ENCODE data around the gene PIK3C3.

The PIK3C3 gene

GRCh38 chr18:41959045-41959444, 4.0 kb downstream of the PIK3C3 start:
- Histone ChIP-seq H3K79me1 (replicated peaks; ENCODE audit: low read length, poor library complexity, severe bottlenecking) (no peaks in the 10 kb centered on the region), H3K9me3 (ENCODE audit: control insufficient read depth, low read length) (no peaks in the 10 kb centered on the region), H3K4me1 (ENCODE audit: control insufficient read depth, insufficient read depth, low read depth, low read length) (no peaks in the 10 kb centered on the region), H3K14ac (ENCODE audit: low read length in 2 of 2) (no peak overlapping the region), H3K36me3 (ENCODE audit: control insufficient read depth in 1 of 2, insufficient read depth in 2 of 2, low read depth in 1 of 2, low read length in 2 of 2) (peaks cover 3 to 57% of the 10 kb centered on the region in 2 experiments), H3K27ac (ENCODE audit: low read length, poor library complexity, severe bottlenecking) (no peak overlapping the region), H4K8ac (ENCODE audit: low read length) (no peak overlapping the region), H2AK5ac (ENCODE audit: low read length, severe bottlenecking) (no peak overlapping the region), H2AFZ (ENCODE audit: low read depth, low read length) (no peak overlapping the region), H2BK5ac (ENCODE audit: low read depth, low read length, poor library complexity, severe bottlenecking) (no peak overlapping the region), H3K4me3 (ENCODE audit: insufficient read depth in 1 of 2, low read depth in 1 of 2, low read length in 2 of 2) (no peak overlapping the region), H4K91ac (ENCODE audit: low read length) (no peak overlapping the region), H3K4ac (ENCODE audit: low read depth in 1 of 2, low read length in 2 of 2) (no peak overlapping the region), H3K23ac (ENCODE audit: low read length in 2 of 2) (no peak overlapping the region), H3K27me3 (ENCODE audit: control insufficient read depth in 1 of 2, insufficient read depth in 1 of 2, low read length in 2 of 2) (no peaks in the 10 kb centered on the region), H2BK120ac (ENCODE audit: low read depth, low read length) (no peak overlapping the region), H2BK12ac (ENCODE audit: low read length in 2 of 2) (no peak overlapping the region), H3K9ac (ENCODE audit: low read length) (no peak overlapping the region), H3K4me2 (ENCODE audit: low read length, poor library complexity, severe bottlenecking) (no peak overlapping the region), H2BK15ac (ENCODE audit: low read depth, poor library complexity, severe bottlenecking) (no peak overlapping the region), H3K18ac (ENCODE audit: low read depth in 1 of 2, low read length in 2 of 2) (no peak overlapping the region)
- no peak for DNase-seq
- WGBS, result 100% methylated on average over 1 of the region's 1 CpG

GRCh38 chr18:41965634-41966255, 10.7 kb downstream of the PIK3C3 start:
- Histone ChIP-seq H2AK5ac (ENCODE audit: low read length, severe bottlenecking) (no peak overlapping the region), H3K27ac (ENCODE audit: low read length, poor library complexity, severe bottlenecking) (no peak overlapping the region)
- WGBS, result 100% methylated on average over 4 of the region's 7 CpGs

GRCh38 chr18:41966943-41967342, 11.9 kb downstream of the PIK3C3 start:
- DNase-seq, result no peak
- Histone ChIP-seq H2AK5ac (ENCODE audit: low read length, severe bottlenecking) (no peak overlapping the region), H3K79me1 (replicated peaks; ENCODE audit: low read length, poor library complexity, severe bottlenecking) (peaks cover 9% of the 10 kb centered on the region)

More at GRCh38 chr18:41965634-41966255, 10.7 kb downstream of the PIK3C3 start:
- Histone ChIP-seq H2BK12ac (ENCODE audit: low read length in 2 of 2) (no peak overlapping the region), H3K9me3 (ENCODE audit: control insufficient read depth, low read length) (no peaks in the 10 kb centered on the region), H4K91ac (ENCODE audit: low read length) (no peak overlapping the region), H3K4ac (ENCODE audit: low read depth in 1 of 2, low read length in 2 of 2) (no peak overlapping the region), H3K36me3 (ENCODE audit: control insufficient read depth in 1 of 2, insufficient read depth in 2 of 2, low read depth in 1 of 2, low read length in 2 of 2) (peaks cover 8 to 77% of the 10 kb centered on the region in 2 experiments), H3K18ac (ENCODE audit: low read depth in 1 of 2, low read length in 2 of 2) (no peak overlapping the region), H3K23ac (ENCODE audit: low read length in 2 of 2) (no peak overlapping the region), H4K8ac (ENCODE audit: low read length) (no peak overlapping the region), H3K4me1 (ENCODE audit: control insufficient read depth, insufficient read depth, low read depth, low read length) (no peaks in the 10 kb centered on the region), H3K4me2 (ENCODE audit: low read length, poor library complexity, severe bottlenecking) (no peak overlapping the region), H2BK5ac (ENCODE audit: low read depth, low read length, poor library complexity, severe bottlenecking) (no peak overlapping the region), H3K27me3 (ENCODE audit: control insufficient read depth in 1 of 2, insufficient read depth in 1 of 2, low read length in 2 of 2) (no peaks in the 10 kb centered on the region), H3K9ac (ENCODE audit: low read length) (no peak overlapping the region), H3K4me3 (ENCODE audit: insufficient read depth in 1 of 2, low read depth in 1 of 2, low read length in 2 of 2) (no peak overlapping the region), H2BK15ac (ENCODE audit: low read depth, poor library complexity, severe bottlenecking) (no peak overlapping the region), H2BK120ac (ENCODE audit: low read depth, low read length) (no peak overlapping the region), H3K79me1 (replicated peaks; ENCODE audit: low read length, poor library complexity, severe bottlenecking) (peaks cover 9% of the 10 kb centered on the region), H2AFZ (ENCODE audit: low read depth, low read length) (no peak overlapping the region), H3K14ac (ENCODE audit: low read length in 2 of 2) (no peak overlapping the region)
- DNase-seq, result no peak

GRCh38 chr18:41967680-41968079, 12.6 kb downstream of the PIK3C3 start:
- H3K9me3 ChIP-seq (ENCODE audit: control insufficient read depth, low read length), result no peaks in the 10 kb centered on the region
- H3K79me1 ChIP-seq (replicated peaks; ENCODE audit: low read length, poor library complexity, severe bottlenecking), result peaks cover 9% of the 10 kb centered on the region
- H2BK120ac ChIP-seq (ENCODE audit: low read depth, low read length), result no peak overlapping the region
- no peak overlapping the region for H3K4ac ChIP-seq (ENCODE audit: low read depth in 1 of 2, low read length in 2 of 2)
- no peak for DNase-seq
- H2AFZ ChIP-seq (ENCODE audit: low read depth, low read length), result no peak overlapping the region
- no peak overlapping the region for H3K18ac ChIP-seq (ENCODE audit: low read depth in 1 of 2, low read length in 2 of 2)
- no peak overlapping the region for H3K27ac ChIP-seq (ENCODE audit: low read length, poor library complexity, severe bottlenecking)
- no peak overlapping the region for H3K4me3 ChIP-seq (ENCODE audit: insufficient read depth in 1 of 2, low read depth in 1 of 2, low read length in 2 of 2)
- WGBS, result 100% methylated on average over 2 of the region's 2 CpGs
- H2BK5ac ChIP-seq (ENCODE audit: low read depth, low read length, poor library complexity, severe bottlenecking), result no peak overlapping the region
- peaks cover 7 to 76% of the 10 kb centered on the region in 2 experiments for H3K36me3 ChIP-seq (ENCODE audit: control insufficient read depth in 1 of 2, insufficient read depth in 2 of 2, low read depth in 1 of 2, low read length in 2 of 2)
- H3K14ac ChIP-seq (ENCODE audit: low read length in 2 of 2), result no peak overlapping the region
- H2BK12ac ChIP-seq (ENCODE audit: low read length in 2 of 2), result no peak overlapping the region
- H3K9ac ChIP-seq (ENCODE audit: low read length), result no peak overlapping the region
- H3K23ac ChIP-seq (ENCODE audit: low read length in 2 of 2), result no peak overlapping the region
- H2BK15ac ChIP-seq (ENCODE audit: low read depth, poor library complexity, severe bottlenecking), result no peak overlapping the region
- no peaks in the 10 kb centered on the region for H3K27me3 ChIP-seq (ENCODE audit: control insufficient read depth in 1 of 2, insufficient read depth in 1 of 2, low read length in 2 of 2)
- H3K4me1 ChIP-seq (ENCODE audit: control insufficient read depth, insufficient read depth, low read depth, low read length), result no peaks in the 10 kb centered on the region
- no peak overlapping the region for H4K8ac ChIP-seq (ENCODE audit: low read length)
- H2AK5ac ChIP-seq (ENCODE audit: low read length, severe bottlenecking), result no peak overlapping the region
- H3K4me2 ChIP-seq (ENCODE audit: low read length, poor library complexity, severe bottlenecking), result no peak overlapping the region
- H4K91ac ChIP-seq (ENCODE audit: low read length), result no peak overlapping the region

More at GRCh38 chr18:41966943-41967342, 11.9 kb downstream of the PIK3C3 start:
- Histone ChIP-seq H2BK5ac (ENCODE audit: low read depth, low read length, poor library complexity, severe bottlenecking) (no peak overlapping the region), H2BK15ac (ENCODE audit: low read depth, poor library complexity, severe bottlenecking) (no peak overlapping the region), H3K14ac (ENCODE audit: low read length in 2 of 2) (no peak overlapping the region), H3K36me3 (ENCODE audit: control insufficient read depth in 1 of 2, insufficient read depth in 2 of 2, low read depth in 1 of 2, low read length in 2 of 2) (peaks cover 7 to 83% of the 10 kb centered on the region in 2 experiments), H2AFZ (ENCODE audit: low read depth, low read length) (no peak overlapping the region), H3K9me3 (ENCODE audit: control insufficient read depth, low read length) (no peaks in the 10 kb centered on the region), H3K27ac (ENCODE audit: low read length, poor library complexity, severe bottlenecking) (no peak overlapping the region), H3K18ac (ENCODE audit: low read depth in 1 of 2, low read length in 2 of 2) (no peak overlapping the region), H3K27me3 (ENCODE audit: control insufficient read depth in 1 of 2, insufficient read depth in 1 of 2, low read length in 2 of 2) (no peaks in the 10 kb centered on the region), H3K4me1 (ENCODE audit: control insufficient read depth, insufficient read depth, low read depth, low read length) (no peaks in the 10 kb centered on the region), H3K23ac (ENCODE audit: low read length in 2 of 2) (no peak overlapping the region), H3K4me2 (ENCODE audit: low read length, poor library complexity, severe bottlenecking) (no peak overlapping the region), H4K91ac (ENCODE audit: low read length) (no peak overlapping the region), H3K4ac (ENCODE audit: low read depth in 1 of 2, low read length in 2 of 2) (peak overlapping the region in 1 of 2 experiments; percentile 24), H3K4me3 (ENCODE audit: insufficient read depth in 1 of 2, low read depth in 1 of 2, low read length in 2 of 2) (no peak overlapping the region), H2BK12ac (ENCODE audit: low read length in 2 of 2) (no peak overlapping the region), H2BK120ac (ENCODE audit: low read depth, low read length) (no peak overlapping the region), H4K8ac (ENCODE audit: low read length) (peak overlapping the region; percentile 55), H3K9ac (ENCODE audit: low read length) (no peak overlapping the region)
- 97% methylated on average over 4 of the region's 4 CpGs for WGBS

Measured in mesenchymal stem cell (in vitro differentiated cells and primary cell).